ENCODE results near the gene NFATC1. TPM values are rescaled to one million over a fixed set of nuclear protein-coding genes. Genes with fewer than 3 reads are reported as not detected.

NFATC1 gene
- polyA plus RNA-seq, 1 of the 3 experiments (the other 2 are of a cell fraction) = 0.02 TPM

- no peaks in the 10 kb centered on the region for H3K36me3 ChIP-seq (replicated peaks in 1 of 2; ENCODE audit: control insufficient read depth in 1 of 2, insufficient read depth in 2 of 2, low read length in 1 of 2)
- H2AFZ ChIP-seq (ENCODE audit: low read depth) = no peak overlapping the region
- H3K9me3 ChIP-seq = no peaks in the 10 kb centered on the region
- no peak overlapping the region for H3K9ac ChIP-seq
- POLR2A ChIA-PET = no interaction called here
- DNase-seq = no peak
- peaks cover 11% of the 10 kb centered on the region; the same call in 1 of the 2 replicates for H4K20me1 ChIP-seq (ENCODE audit: insufficient read depth)
- TF ChIP-seq SIN3A (IDR thresholded peaks at IDR 0.05; ENCODE audit: borderline replicate concordance, low read depth, low read length) (no peak), TAF1 (IDR thresholded peaks at IDR 0.05; ENCODE audit: borderline replicate concordance, low read depth, low read length) (no peak)
- H3F3A ChIP-seq (replicated peaks; ENCODE audit: insufficient read depth) = no peaks in the 10 kb centered on the region
- CTCF ChIA-PET = no interaction called here
- no peak overlapping the region; the same call in 1 of the 2 replicates for H3K4me2 ChIP-seq
- H3K4me1 ChIP-seq (ENCODE audit: control insufficient read depth in 1 of 2, insufficient read depth in 2 of 2, low read depth in 1 of 2, low read length in 1 of 2) = no peaks in the 10 kb centered on the region; a peak in 1 of 4 replicates
- no peak overlapping the region for H3K27ac ChIP-seq (ENCODE audit: low read depth in 2 of 2, low read length in 1 of 2)
- WGBS (ENCODE audit: low lambda C conversion rate) = 8% methylated on average over 9 of the region's 71 CpGs
- H3K4me3 ChIP-seq (ENCODE audit: low read depth in 2 of 2, low read length in 1 of 2) = no peak overlapping the region
- H3K27me3 ChIP-seq (ENCODE audit: insufficient read depth) = peaks cover 79% of the 10 kb centered on the region
- no peaks in the 10 kb centered on the region for H3K79me2 ChIP-seq (ENCODE audit: insufficient read depth)
- H3K9me2 ChIP-seq = no peaks in the 10 kb centered on the region
Measured at GRCh38 chr18:79400091-79400590, 4.4 kb downstream of the NFATC1 start.

- Histone ChIP-seq H3K4me2 (no peak overlapping the region; the same call in 1 of the 2 replicates), H3F3A (replicated peaks; ENCODE audit: insufficient read depth) (no peaks in the 10 kb centered on the region), H3K9ac (no peak overlapping the region), H3K4me3 (ENCODE audit: low read depth in 2 of 2, low read length in 1 of 2) (no peak overlapping the region), H3K9me2 (no peaks in the 10 kb centered on the region), H2AFZ (ENCODE audit: low read depth) (no peak overlapping the region), H3K27me3 (ENCODE audit: insufficient read depth) (peaks cover 86% of the 10 kb centered on the region), H3K9me3 (no peaks in the 10 kb centered on the region), H3K36me3 (replicated peaks in 1 of 2; ENCODE audit: control insufficient read depth in 1 of 2, insufficient read depth in 2 of 2, low read length in 1 of 2) (no peaks in the 10 kb centered on the region), H3K27ac (ENCODE audit: low read depth in 2 of 2, low read length in 1 of 2) (no peak overlapping the region), H3K79me2 (ENCODE audit: insufficient read depth) (no peaks in the 10 kb centered on the region), H3K4me1 (ENCODE audit: control insufficient read depth in 1 of 2, insufficient read depth in 2 of 2, low read depth in 1 of 2, low read length in 1 of 2) (no peaks in the 10 kb centered on the region; a peak in 1 of 4 replicates), H4K20me1 (ENCODE audit: insufficient read depth) (peaks cover 11% of the 10 kb centered on the region; the same call in 1 of the 2 replicates)
- WGBS (ENCODE audit: low lambda C conversion rate) = 20% methylated on average over 29 of the region's 58 CpGs
- ChIA-PET CTCF (no interaction called here), POLR2A (no interaction called here)
- DNase-seq = no peak
- no peak for TF ChIP-seq MAX (IDR thresholded peaks at IDR 0.05; ENCODE audit: low read depth)
- TF ChIP-seq PBX3 (IDR thresholded peaks at IDR 0.05) = no peak
- TF ChIP-seq CHD2 (IDR thresholded peaks at IDR 0.05; ENCODE audit: low read length, partially characterized antibody) = no peak
- no peak for TF ChIP-seq RXRA (IDR thresholded peaks at IDR 0.05; ENCODE audit: borderline replicate concordance, low read depth)
- TF ChIP-seq REST (IDR thresholded peaks at IDR 0.05; ENCODE audit: low read depth, low read length) = no peak
- TF ChIP-seq FOXM1 (IDR thresholded peaks at IDR 0.05; ENCODE audit: low read depth) = no peak
- TF ChIP-seq NRF1 (IDR thresholded peaks at IDR 0.05; ENCODE audit: low read depth, low read length) = no peak
Measured at GRCh38 chr18:79400591-79401381, 5.1 kb downstream of the NFATC1 start.
